GM18499 (cell line): ENCODE measurements around the gene FANCI.
"Not testable (repeated sequence)": the region's sequence is repeated elsewhere in the genome, so short reads cannot be mapped to it uniquely, and the experiment has no call there.

Experiments used
- ATAC-seq: cut with Tn5 transposase; IDR thresholded peaks from one replicate; pipeline ENCODE4 v1.9.1; 2021; ENCODE audit warnings: moderate number of reproducible peaks; ENCODE audit not compliant: insufficient read depth, unreplicated experiment

FANCI gene

DNA sequence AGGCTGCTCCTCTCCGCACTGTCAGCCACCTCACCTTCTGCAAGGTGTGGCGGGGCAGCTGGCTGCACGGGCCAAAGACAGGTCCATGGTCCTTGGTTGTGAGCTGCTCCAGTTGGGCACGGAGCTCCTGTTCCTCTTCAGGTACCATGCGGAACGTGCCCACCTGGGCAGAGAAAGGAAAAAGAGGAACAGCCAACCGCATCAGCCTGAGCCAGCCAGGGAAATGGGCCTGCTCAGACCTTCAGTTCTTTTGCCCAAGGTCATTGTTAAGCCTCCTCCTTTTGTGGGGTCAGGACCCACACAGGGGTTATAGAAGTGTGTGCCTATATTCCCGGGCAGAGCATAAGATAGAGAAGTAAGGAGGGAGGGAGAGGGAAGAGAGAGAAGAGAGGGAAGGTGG, 25.2 kb upstream of the FANCI start:
- ATAC-seq, result no peak

DNA sequence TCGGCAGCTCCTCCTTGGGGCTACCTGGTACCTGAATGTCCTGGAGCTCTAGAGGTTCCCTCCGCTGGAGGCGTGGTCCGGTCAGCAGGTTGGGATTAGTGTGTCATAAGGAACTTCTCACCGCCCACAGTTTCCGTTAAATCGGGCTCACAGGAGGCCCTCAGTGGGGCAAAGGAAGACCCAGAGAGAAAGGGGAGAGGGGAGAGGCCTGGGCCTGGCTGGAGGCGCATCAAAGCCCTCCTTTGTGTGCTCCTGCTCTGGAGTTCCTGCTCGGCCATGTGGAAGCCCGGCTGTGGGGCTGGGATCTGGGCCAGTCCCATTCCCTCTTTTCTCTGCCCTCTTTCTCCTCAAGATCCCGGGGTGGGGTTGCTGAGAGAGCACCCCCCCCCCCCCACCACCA, 22.2 kb upstream of the FANCI start, which contains the start of gene RLBP1:
RLBP1 (minus strand) TSS at position 37 of the 400 bp plus-strand sequence. CDS start 2,604 bp downstream, outside the sequence.
- no peak for ATAC-seq

- ATAC-seq, result no peak
Measured at GRCh38 chr15:89225588-89225987, 18.2 kb upstream of the FANCI start.

DNA sequence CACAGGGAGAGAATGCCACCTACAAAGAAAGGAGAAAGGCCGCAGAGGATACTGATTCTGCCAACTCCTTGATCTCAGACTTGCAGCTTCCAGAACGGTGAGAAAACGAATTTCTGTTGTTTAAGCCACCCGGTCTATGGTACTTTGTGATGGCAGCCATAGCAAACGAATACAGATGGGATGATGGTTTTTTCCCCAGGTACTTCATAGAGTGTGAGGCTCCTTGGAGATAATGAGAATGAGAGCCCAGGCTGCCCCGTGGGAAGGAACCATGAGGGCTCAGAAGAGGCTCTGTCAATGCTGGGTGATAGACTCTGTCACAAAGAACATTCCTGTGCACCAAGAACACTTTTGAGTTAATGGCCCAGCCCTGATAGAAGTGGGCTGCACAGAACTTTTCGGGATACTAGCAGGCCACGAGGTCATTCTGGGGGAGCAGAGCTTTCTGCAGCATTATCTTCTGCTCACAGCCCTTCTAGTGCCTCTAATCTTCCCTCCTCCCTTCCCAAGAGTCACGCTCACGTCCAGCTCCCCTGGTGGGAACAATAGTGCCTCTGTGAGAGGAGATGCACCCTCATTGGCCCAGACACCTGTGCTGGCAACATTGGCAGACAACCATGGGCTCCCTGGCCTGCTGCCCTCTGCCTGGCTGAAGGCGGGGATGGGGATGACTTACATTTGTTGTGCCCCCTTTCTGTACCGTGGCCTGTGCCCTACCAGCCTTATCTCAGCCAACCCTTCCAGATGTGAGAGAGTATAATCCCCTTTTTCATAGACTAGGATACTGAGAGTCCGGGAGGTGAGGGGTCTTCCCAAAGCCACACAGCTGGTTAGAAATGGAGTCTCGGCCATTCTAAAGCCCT, 17.2 kb upstream of the FANCI start:
- no peak for ATAC-seq

GRCh38 chr15:89227425-89227824, 16.4 kb upstream of the FANCI start:
- ATAC-seq, result no peak

DNA sequence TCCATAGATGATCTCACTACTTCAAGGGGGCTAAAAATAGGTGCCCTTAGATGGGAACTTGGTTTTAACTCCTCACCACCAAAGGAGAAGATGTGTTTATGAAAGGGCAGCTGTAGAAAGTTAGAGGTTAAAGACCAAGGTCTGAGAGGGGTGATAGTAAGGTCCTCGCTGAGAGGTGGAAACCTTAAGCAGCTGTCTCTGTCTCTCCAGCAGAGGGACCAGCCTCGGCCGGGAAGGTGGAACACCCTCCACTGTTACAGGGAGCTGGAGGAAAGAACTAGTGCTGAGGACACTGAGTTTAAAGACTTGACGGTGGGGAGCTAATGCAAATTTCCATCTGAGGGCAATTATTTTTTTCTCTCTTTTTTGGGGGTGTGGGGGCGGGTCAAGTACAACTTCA, 13.5 kb upstream of the FANCI start:
- ATAC-seq, result no peak

DNA sequence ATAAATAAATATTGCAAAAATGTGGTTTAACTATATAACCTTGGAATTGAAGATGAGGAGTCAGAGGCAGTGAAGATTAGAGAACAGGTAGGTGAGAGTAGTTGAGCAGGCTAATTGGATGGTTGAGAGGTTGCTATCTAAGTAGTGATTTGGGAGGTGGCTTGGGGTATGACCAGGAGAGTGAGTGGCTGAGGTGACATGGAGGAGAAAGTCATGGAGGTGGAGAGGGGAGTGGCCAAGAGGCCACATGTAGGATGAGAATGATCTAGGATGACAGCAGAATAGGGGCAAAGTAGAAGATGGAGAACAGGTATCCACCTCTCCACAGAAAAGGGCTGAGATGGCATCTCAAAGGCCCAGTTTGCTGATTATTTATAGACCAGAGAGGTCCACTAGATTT, 11.9 kb upstream of the FANCI start:
- no peak for ATAC-seq

DNA sequence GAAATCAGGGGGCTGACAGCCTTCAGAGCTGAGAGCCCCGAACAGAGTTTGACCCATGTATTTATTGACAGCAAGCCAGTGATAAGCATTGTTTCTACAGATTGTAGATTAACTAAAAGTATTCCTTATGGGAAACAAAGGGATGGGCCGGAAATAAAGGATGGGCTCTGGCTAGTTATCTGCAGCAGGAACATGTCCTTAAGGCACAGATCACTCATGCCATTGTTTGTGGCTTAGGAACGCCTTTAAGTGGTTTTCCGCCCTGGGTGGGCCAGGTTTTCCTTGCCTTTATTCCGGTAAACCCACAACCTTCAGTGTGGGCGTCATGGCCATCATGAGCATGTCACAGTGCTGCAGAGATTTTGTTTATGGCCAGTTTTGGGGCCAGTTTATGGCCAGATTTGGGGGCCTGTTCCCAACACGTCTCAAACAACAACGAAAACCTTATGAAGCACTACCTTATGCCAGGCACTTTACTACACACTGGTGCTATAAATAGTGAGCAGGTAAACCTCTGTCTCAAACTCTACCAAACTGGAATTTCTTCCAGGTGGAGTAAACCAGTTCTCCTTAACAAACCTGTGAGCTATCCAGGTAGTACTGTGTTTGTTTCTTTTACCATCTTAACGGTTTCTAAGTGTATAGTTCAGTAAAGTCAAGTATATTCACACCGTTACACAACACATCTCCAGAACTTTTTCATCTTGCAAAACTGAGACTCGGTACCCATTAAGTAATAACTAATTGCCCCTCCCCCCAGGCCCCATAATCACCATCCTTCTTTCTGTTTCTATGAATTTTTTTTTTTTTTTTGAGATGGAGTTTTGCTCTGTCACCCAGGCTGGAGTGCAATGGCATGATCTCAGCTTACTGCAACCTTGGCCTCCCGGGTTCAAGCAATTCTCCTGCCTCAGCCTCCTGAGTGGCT, 3.6 kb upstream of the FANCI start:
- ATAC-seq, result not testable (repeated sequence)

DNA sequence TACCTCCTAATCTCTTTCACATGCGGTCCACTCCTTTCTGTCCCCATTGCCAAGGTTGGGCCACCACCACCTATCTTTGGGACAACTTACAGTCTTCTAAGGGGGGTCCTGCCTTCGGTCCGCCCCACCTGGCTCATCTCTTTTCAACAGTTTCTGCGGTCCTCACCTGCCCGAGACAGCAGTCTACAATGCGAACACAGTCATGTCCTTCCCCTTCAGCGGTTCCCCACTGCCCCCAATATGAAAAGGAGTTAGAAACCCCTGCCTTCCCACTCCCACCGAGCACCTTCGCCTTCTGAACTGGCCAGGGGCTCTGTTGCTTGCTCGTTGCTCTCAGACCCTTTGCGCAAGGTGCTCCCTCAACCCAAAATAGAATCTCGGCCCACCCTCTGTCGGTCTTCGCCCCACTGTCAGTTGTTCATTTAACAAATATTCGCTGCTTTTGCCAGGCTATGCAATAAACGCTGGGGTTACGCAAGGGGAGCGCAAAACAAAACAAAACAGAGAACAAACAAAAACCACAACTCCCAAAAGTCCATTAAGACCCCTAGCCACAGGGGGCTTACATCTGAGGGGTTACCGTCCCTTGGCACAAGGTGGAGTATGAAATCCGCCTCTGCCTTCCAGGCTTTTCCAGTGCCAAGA, 611 bp upstream of the FANCI start:
- no peak for ATAC-seq

DNA sequence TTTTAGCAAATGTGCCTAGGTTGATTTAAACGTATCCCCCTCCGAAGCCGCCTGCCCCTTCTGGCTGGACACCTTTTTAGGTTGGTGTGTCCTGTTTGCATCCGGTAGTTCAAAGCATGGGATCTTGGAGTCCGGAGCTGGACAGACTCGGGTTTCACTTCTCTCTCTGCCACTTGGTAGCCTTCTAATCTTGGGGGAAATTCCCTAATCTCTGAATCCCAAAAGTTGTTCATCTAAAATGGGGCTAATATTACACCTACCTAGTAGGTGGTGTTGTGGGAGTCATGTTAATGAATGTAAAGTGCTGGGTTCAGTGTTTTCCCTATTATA, 760 bp downstream of the FANCI start:
- no peak for ATAC-seq

GRCh38 chr15:89247446-89247845, 3.7 kb downstream of the FANCI start:
- no peak for ATAC-seq

DNA sequence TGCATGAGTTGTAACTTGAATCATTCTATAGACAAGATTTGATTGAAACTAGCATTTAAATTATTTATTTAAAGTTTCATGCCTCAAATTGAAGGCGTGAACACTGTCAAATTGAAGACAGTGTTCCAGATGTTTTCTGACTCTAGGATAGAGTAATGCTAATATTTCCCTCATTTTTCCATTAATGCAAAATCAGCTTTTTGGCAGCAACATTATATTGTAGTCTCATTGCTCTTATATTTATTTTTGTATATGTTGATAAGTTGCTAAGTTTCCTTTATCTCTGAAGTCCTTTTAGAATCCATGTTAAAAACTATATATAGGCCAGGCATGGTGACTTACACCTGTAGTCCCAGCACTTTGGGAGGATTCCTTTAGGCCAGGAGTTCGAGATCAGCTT, 4.8 kb downstream of the FANCI start:
- ATAC-seq, result no peak

GRCh38 chr15:89250142-89250541, 6.4 kb downstream of the FANCI start:
- not testable (repeated sequence) for ATAC-seq

GRCh38 chr15:89277281-89277680, 33.5 kb downstream of the FANCI start:
- ATAC-seq, result not testable (repeated sequence)

GRCh38 chr15:89278307-89278706, 34.5 kb downstream of the FANCI start:
- ATAC-seq, result no peak

- no peak for ATAC-seq
Measured at GRCh38 chr15:89282631-89283030, 38.9 kb downstream of the FANCI start.

- no peak for ATAC-seq
Measured at GRCh38 chr15:89283201-89283600, 39.4 kb downstream of the FANCI start.

DNA sequence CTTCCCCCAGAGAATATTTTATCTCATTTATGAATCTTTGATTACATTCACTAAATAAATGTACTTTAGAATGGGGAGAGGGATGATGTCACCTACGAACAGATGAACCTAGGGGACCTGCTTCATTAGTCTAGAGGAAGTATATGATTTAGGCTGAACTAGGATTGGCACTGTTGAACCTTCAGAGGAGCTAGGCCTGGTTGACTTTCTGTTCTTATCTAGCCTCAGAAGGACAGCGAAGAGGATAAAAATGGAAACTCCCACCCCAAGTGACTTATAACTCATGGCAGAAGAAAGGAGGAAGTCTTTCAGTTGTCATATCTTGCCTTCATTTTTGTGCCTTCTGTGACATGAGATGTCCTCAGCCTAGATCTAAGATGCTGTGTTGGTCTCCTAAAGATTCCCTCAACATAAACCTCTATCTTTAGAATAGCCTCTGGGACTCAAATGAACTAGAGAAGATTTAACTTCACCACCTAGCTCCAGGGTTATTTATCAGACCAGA, 48.2 kb downstream of the FANCI start:
- ATAC-seq, result no peak

- no peak for ATAC-seq
Measured at GRCh38 chr15:89293012-89293411, 49.2 kb downstream of the FANCI start.

- ATAC-seq, result no peak
Measured at GRCh38 chr15:89299896-89300295, 56.1 kb downstream of the FANCI start.
